Parathyroid adenoma (tissue), 2 donors: ENCODE data around the gene PROM1.

Experiments used
- H2AFZ ChIP-seq: fragments of 300-600 bp; sonication (generic); one replicate; pipeline ENCODE4 v1.7.0; 2017; ENCODE audit warnings: antibody characterized with exemption, mild to moderate bottlenecking
- H3K27ac ChIP-seq: fragments of 300-600 bp; sonication (generic); one replicate; pipeline ENCODE4 v1.7.0; 2017
- H3K27me3 ChIP-seq: fragments of 300-600 bp; sonication (generic); one replicate; pipeline ENCODE4 v1.7.0; 2017; ENCODE audit warnings: low read length; ENCODE audit not compliant: control insufficient read depth, insufficient read depth
- H3K36me3 ChIP-seq: fragments of 300-600 bp; sonication (generic); one replicate; pipeline ENCODE4 v1.7.0; 2017; ENCODE audit warnings: low read length; ENCODE audit not compliant: control insufficient read depth, insufficient read depth
- H3K4me1 ChIP-seq: fragments of 300-600 bp; sonication (generic); one replicate; pipeline ENCODE4 v1.7.0; 2017; ENCODE audit warnings: control low read depth
- H3K4me2 ChIP-seq: fragments of 300-600 bp; sonication (generic); one replicate; pipeline ENCODE4 v1.7.0; 2017; ENCODE audit warnings: low read length
- H3K4me3 ChIP-seq: fragments of 300-600 bp; sonication (generic); one replicate; pipeline ENCODE4 v1.7.0; 2017; ENCODE audit warnings: low read depth, low read length
- H3K79me2 ChIP-seq: fragments of 300-600 bp; sonication (generic); one replicate; pipeline ENCODE4 v1.7.0; 2017; ENCODE audit warnings: control low read depth
- H3K9ac ChIP-seq: fragments of 300-600 bp; sonication (generic); one replicate; pipeline ENCODE4 v1.7.0; 2017; ENCODE audit warnings: mild to moderate bottlenecking
- H3K9me3 ChIP-seq: fragments of 300-600 bp; sonication (generic); one replicate; pipeline ENCODE4 v1.7.0; 2017; ENCODE audit warnings: low read length; ENCODE audit not compliant: control insufficient read depth
- TF ChIP-seq, protein P1 (sequence below): fragments of 300-600 bp; sonication (generic); IDR thresholded peaks from one replicate; pipeline ENCODE4 v1.7.0; 2017; ENCODE audit warnings: antibody characterized with exemption, mild to moderate bottlenecking
- donor health status: primary hyperparathyroidism.

The PROM1 gene

DNA sequence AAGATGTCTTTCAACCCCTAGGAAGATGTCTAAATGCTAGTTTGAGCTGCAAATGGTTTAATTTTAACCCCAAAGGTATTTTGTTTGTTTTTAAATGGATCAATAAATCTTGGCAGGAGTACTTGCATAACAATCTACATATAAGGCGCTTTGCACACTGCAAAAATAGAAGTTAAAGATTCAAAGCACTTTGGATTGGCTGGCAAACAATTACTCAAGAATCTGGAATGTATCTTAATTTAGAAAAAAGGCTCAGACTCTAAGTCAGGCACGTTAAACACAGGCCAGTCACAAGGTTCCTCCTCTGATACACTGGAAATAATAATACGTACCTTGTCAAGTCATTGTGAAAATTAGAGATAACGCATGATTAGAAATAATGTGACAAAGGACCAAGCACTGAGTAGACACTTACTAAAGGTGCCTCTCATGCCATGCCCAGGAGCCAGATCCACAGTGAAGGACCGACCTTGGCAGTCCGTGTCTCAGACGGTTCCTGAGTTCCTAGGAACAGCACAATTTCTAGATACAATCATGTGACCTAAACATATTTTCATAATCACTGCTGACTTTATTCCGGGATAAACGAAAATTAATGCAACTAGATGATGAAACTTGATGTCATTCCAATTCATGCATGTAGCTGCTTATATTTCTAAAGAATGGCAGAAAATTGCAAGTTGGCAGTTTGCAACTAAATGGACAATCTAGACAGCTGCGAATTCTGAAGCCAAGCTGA, 49.6 kb downstream of the PROM1 start:
- Histone ChIP-seq H3K4me2 (peak overlapping the region; percentile 48), H3K4me1 (no peaks in the 10 kb centered on the region), H3K9me3 (no peaks in the 10 kb centered on the region), H3K27me3 (no peaks in the 10 kb centered on the region), H2AFZ (no peak overlapping the region), H3K27ac (no peak overlapping the region), H3K9ac (no peak overlapping the region), H3K4me3 (no peak overlapping the region), H3K79me2 (no peaks in the 10 kb centered on the region), H3K36me3 (no peaks in the 10 kb centered on the region)
- TF ChIP-seq, protein P1, sequence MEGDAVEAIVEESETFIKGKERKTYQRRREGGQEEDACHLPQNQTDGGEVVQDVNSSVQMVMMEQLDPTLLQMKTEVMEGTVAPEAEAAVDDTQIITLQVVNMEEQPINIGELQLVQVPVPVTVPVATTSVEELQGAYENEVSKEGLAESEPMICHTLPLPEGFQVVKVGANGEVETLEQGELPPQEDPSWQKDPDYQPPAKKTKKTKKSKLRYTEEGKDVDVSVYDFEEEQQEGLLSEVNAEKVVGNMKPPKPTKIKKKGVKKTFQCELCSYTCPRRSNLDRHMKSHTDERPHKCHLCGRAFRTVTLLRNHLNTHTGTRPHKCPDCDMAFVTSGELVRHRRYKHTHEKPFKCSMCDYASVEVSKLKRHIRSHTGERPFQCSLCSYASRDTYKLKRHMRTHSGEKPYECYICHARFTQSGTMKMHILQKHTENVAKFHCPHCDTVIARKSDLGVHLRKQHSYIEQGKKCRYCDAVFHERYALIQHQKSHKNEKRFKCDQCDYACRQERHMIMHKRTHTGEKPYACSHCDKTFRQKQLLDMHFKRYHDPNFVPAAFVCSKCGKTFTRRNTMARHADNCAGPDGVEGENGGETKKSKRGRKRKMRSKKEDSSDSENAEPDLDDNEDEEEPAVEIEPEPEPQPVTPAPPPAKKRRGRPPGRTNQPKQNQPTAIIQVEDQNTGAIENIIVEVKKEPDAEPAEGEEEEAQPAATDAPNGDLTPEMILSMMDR, result no peak

DNA sequence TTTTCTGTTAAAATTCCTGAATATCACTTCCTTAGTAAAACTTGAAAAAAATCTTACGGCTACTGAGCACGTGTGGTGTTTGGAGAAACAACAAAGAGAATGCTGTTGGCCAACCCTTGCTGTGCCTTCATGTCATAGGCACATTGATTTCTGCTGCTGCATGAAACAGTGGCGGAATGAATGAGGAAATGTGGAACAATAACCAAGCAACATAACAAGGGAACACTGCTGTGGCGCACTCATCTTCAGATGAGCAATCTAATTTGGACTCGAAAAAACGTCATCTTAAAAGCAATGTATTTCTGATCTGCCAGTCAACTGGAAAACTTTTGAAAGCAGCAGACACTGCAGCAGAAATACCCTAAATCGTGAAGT, 51.4 kb downstream of the PROM1 start:
- TF ChIP-seq, protein P1, result no peak
- H3K27ac ChIP-seq, result no peak overlapping the region
- no peaks in the 10 kb centered on the region for H3K4me1 ChIP-seq
- no peaks in the 10 kb centered on the region for H3K9me3 ChIP-seq
- no peaks in the 10 kb centered on the region for H3K27me3 ChIP-seq
- H3K4me2 ChIP-seq, result no peak overlapping the region
- H3K79me2 ChIP-seq, result no peaks in the 10 kb centered on the region
- H2AFZ ChIP-seq, result no peak overlapping the region
- H3K9ac ChIP-seq, result no peak overlapping the region
- H3K36me3 ChIP-seq, result no peaks in the 10 kb centered on the region
- no peak overlapping the region for H3K4me3 ChIP-seq

DNA sequence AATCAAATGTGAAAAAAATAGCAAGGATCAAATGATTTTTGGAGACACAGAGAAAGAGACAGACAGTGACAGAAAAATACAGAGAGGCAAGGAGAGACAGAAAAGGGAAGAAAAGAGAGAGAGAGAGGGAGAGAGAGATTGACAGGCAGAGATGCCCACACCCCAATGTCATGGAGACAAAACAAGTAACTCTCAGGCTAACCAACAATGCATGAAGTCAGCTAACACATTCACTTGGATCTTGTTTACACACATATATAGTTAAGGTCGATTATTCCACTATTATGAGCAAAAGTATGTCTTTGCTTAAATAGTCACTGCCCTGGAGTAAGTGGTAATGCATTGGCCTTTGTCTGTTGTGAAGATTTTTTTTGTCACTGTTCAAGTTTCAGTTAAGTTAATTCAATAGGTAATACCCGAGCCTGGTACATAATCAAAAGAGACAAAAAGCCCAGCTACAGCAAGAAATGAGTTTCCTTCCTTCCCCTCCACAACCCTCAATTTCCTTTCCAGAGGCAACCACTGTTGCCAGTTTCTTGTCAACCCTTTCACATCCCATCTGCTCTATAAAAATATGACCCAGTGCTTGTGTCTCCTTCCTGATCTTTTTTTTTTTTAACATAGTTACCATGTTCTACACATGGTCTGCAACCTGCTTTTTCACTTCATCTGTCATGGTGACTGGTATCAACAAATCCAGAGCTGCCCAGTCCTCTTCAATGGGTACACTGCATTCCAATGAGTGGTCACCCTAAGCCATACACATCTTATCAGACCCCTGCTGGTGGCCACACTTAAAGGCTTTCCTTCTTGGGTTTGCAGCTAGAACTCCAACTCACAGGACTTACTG, 52.1 kb downstream of the PROM1 start:
- Histone ChIP-seq H2AFZ (no peak overlapping the region), H3K4me3 (no peak overlapping the region), H3K27ac (no peak overlapping the region), H3K4me1 (no peaks in the 10 kb centered on the region), H3K36me3 (no peaks in the 10 kb centered on the region), H3K27me3 (no peaks in the 10 kb centered on the region), H3K4me2 (no peak overlapping the region), H3K9me3 (no peaks in the 10 kb centered on the region), H3K79me2 (no peaks in the 10 kb centered on the region), H3K9ac (no peak overlapping the region)
- TF ChIP-seq, protein P1, result no peak

DNA sequence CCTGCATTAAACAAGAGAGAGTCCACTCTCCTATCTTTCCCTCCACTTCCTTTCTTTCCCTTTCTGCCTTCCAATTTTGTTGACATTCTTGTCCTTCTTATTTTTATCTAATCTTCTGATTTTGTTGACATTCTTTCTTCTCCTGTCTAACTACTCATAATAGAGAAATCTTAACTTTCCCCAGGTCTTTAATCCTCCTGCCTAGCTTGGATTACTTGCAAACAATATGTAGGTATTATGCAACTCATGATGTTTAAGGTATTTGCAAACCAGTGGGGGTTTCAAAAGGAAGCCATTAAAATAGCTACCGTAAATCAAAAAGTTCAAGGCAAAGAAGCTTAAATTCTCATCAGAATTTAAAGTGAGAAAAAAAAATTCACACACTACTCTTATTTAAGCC, 53.9 kb downstream of the PROM1 start:
- Histone ChIP-seq H3K27me3 (no peaks in the 10 kb centered on the region), H3K4me2 (no peak overlapping the region), H3K79me2 (no peaks in the 10 kb centered on the region), H3K36me3 (no peaks in the 10 kb centered on the region), H2AFZ (no peak overlapping the region), H3K9ac (no peak overlapping the region), H3K9me3 (no peaks in the 10 kb centered on the region), H3K4me3 (no peak overlapping the region), H3K27ac (no peak overlapping the region), H3K4me1 (no peaks in the 10 kb centered on the region)
- TF ChIP-seq, protein P1, result no peak
